ENCODE measurements around the gene HBEGF. TPM values are rescaled to one million over a fixed set of nuclear protein-coding genes. Genes with fewer than 3 reads are reported as not detected.

Gene HBEGF
- total and polyA plus RNA-seq, 2 experiments from 2014 or later = 2.2 to 2.9 TPM

DNA sequence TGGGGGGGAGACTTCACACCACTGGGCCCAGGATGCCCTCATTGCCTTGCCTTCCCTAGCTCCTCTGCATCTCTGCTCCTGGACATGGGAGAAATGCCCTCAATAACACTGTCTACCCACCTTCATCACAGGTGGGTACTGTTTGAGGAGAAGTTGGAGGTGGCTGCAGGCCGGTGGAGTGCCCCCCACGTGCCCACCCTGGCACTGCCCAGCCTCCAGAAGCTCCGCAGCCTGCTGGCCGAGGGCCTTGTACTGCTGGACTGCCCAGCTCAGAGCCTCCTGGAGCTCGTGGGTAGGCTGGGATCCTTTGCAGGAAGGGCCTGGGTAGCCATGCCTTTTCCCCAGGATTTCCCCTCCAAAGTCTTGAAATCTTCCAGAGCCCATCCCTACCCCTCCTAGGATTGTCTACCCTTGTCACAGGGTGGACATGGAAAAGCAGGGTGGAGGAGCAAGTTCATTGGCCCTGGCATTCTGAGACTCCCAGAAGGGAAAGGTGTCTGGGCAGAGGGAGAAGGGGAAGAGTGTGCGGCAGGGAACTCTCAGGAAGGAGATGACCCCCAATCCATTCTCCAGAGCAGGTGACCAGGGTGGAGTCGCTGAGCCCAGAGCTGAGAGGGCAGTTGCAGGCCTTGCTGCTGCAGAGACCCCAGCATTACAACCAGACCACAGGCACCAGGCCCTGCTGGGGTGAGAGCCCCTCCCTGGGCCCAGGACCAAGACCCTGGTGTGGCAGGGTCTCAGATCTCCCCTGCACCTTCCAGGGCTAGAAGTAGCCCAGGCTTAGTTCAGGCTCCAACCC, 14.5 kb upstream of the HBEGF start:
- Mint-ChIP-seq H3K4me1 (peaks cover 10% of the 10 kb centered on the region), H3K27me3 (ENCODE audit: insufficient read depth, low read depth, poor library complexity) (peaks cover 21% of the 10 kb centered on the region), H3K36me3 (ENCODE audit: low read depth) (no peaks in the 10 kb centered on the region), H3K9me3 (no peaks in the 10 kb centered on the region), H3K4me3 (no peak overlapping the region), H3K27ac (no peak overlapping the region)
- H3K4me3 ChIP-seq = no peak overlapping the region
- TF ChIP-seq CREB1 (CRISPR knock-in tag; IDR thresholded peaks at IDR 0.05; ENCODE audit: low read depth) (no peak), ZNF114 (CRISPR knock-in tag; IDR thresholded peaks at IDR 0.05) (no peak), JUNB (IDR thresholded peaks at IDR 0.05; ENCODE audit: unreplicated experiment) (no peak)
- TF ChIP-seq, protein P1, sequence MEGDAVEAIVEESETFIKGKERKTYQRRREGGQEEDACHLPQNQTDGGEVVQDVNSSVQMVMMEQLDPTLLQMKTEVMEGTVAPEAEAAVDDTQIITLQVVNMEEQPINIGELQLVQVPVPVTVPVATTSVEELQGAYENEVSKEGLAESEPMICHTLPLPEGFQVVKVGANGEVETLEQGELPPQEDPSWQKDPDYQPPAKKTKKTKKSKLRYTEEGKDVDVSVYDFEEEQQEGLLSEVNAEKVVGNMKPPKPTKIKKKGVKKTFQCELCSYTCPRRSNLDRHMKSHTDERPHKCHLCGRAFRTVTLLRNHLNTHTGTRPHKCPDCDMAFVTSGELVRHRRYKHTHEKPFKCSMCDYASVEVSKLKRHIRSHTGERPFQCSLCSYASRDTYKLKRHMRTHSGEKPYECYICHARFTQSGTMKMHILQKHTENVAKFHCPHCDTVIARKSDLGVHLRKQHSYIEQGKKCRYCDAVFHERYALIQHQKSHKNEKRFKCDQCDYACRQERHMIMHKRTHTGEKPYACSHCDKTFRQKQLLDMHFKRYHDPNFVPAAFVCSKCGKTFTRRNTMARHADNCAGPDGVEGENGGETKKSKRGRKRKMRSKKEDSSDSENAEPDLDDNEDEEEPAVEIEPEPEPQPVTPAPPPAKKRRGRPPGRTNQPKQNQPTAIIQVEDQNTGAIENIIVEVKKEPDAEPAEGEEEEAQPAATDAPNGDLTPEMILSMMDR (conservative IDR thresholded peaks at IDR 0.05; ENCODE audit: low read depth in 2 of 2) = no peak
- TF ChIP-seq, protein P2, sequence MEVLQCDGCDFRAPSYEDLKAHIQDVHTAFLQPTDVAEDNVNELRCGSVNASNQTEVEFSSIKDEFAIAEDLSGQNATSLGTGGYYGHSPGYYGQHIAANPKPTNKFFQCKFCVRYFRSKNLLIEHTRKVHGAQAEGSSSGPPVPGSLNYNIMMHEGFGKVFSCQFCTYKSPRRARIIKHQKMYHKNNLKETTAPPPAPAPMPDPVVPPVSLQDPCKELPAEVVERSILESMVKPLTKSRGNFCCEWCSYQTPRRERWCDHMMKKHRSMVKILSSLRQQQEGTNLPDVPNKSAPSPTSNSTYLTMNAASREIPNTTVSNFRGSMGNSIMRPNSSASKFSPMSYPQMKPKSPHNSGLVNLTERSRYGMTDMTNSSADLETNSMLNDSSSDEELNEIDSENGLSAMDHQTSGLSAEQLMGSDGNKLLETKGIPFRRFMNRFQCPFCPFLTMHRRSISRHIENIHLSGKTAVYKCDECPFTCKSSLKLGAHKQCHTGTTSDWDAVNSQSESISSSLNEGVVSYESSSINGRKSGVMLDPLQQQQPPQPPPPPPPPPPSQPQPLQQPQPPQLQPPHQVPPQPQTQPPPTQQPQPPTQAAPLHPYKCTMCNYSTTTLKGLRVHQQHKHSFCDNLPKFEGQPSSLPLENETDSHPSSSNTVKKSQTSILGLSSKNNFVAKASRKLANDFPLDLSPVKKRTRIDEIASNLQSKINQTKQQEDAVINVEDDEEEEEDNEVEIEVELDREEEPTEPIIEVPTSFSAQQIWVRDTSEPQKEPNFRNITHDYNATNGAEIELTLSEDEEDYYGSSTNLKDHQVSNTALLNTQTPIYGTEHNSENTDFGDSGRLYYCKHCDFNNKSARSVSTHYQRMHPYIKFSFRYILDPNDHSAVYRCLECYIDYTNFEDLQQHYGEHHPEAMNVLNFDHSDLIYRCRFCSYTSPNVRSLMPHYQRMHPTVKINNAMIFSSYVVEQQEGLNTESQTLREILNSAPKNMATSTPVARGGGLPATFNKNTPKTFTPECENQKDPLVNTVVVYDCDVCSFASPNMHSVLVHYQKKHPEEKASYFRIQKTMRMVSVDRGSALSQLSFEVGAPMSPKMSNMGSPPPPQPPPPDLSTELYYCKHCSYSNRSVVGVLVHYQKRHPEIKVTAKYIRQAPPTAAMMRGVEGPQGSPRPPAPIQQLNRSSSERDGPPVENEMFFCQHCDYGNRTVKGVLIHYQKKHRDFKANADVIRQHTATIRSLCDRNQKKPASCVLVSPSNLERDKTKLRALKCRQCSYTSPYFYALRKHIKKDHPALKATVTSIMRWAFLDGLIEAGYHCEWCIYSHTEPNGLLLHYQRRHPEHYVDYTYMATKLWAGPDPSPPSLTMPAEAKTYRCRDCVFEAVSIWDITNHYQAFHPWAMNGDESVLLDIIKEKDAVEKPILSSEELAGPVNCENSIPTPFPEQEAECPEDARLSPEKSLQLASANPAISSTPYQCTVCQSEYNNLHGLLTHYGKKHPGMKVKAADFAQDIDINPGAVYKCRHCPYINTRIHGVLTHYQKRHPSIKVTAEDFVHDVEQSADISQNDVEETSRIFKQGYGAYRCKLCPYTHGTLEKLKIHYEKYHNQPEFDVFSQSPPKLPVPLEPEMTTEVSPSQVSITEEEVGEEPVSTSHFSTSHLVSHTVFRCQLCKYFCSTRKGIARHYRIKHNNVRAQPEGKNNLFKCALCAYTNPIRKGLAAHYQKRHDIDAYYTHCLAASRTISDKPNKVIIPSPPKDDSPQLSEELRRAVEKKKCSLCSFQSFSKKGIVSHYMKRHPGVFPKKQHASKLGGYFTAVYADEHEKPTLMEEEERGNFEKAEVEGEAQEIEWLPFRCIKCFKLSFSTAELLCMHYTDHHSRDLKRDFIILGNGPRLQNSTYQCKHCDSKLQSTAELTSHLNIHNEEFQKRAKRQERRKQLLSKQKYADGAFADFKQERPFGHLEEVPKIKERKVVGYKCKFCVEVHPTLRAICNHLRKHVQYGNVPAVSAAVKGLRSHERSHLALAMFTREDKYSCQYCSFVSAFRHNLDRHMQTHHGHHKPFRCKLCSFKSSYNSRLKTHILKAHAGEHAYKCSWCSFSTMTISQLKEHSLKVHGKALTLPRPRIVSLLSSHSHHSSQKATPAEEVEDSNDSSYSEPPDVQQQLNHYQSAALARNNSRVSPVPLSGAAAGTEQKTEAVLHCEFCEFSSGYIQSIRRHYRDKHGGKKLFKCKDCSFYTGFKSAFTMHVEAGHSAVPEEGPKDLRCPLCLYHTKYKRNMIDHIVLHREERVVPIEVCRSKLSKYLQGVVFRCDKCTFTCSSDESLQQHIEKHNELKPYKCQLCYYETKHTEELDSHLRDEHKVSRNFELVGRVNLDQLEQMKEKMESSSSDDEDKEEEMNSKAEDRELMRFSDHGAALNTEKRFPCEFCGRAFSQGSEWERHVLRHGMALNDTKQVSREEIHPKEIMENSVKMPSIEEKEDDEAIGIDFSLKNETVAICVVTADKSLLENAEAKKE (CRISPR knock-in tag; IDR thresholded peaks at IDR 0.05) = no peak
- H3K36me3 ChIP-seq (ENCODE audit: insufficient read depth) = no peaks in the 10 kb centered on the region
- DNase-seq (ENCODE audit: low spot score) = no peak
- 0 out of 2 replicates have a peak, but pooled peaks cover 4% of the 10 kb centered on the region for H3K4me1 ChIP-seq (ENCODE audit: insufficient read depth)
- H3K4me2 ChIP-seq = no peak overlapping the region
- H3K79me2 ChIP-seq (replicated peaks; ENCODE audit: insufficient read depth) = no peaks in the 10 kb centered on the region
- no peak for ATAC-seq
- H3F3A ChIP-seq (replicated peaks; ENCODE audit: low read depth) = no peaks in the 10 kb centered on the region
- no peak overlapping the region for H2AFZ ChIP-seq
- H3K27me3 ChIP-seq (ENCODE audit: insufficient read depth) = peaks cover 11% of the 10 kb centered on the region; the same call in 1 of the 2 replicates
- no peak overlapping the region for H3K27ac ChIP-seq (ENCODE audit: low read depth)
- no peaks in the 10 kb centered on the region for H4K20me1 ChIP-seq (replicated peaks; ENCODE audit: insufficient read depth)
- H3K9me2 ChIP-seq (ENCODE audit: insufficient read depth) = 0 out of 2 replicates have a peak, but pooled peaks cover 2% of the 10 kb centered on the region

Data from GM23338 (cell line).